HPDE6-E6E7 (cell line): ENCODE data around the gene RPUSD3.
"Not testable (repeated sequence)": the region's sequence is repeated elsewhere in the genome, so short reads cannot be mapped to it uniquely, and the experiment has no call there.

Experiments used
- DNase-seq: peaks from one replicate; pipeline ENCODE4 v3.0.0; 2011; ENCODE audit warnings: missing footprints; ENCODE audit errors: extremely low spot score

RPUSD3 gene

GRCh38 chr3:9843715-9844438, at the start of gene RPUSD3:
Gene RPUSD3, minus strand, starts transcription at chr3:9844008. Its CDS starts 18 bp downstream, at chr3:9843990.
- peak; percentile 82 for DNase-seq

GRCh38 chr3:9891072-9891622, 47.3 kb upstream of the RPUSD3 start:
- no peak for DNase-seq

DNA sequence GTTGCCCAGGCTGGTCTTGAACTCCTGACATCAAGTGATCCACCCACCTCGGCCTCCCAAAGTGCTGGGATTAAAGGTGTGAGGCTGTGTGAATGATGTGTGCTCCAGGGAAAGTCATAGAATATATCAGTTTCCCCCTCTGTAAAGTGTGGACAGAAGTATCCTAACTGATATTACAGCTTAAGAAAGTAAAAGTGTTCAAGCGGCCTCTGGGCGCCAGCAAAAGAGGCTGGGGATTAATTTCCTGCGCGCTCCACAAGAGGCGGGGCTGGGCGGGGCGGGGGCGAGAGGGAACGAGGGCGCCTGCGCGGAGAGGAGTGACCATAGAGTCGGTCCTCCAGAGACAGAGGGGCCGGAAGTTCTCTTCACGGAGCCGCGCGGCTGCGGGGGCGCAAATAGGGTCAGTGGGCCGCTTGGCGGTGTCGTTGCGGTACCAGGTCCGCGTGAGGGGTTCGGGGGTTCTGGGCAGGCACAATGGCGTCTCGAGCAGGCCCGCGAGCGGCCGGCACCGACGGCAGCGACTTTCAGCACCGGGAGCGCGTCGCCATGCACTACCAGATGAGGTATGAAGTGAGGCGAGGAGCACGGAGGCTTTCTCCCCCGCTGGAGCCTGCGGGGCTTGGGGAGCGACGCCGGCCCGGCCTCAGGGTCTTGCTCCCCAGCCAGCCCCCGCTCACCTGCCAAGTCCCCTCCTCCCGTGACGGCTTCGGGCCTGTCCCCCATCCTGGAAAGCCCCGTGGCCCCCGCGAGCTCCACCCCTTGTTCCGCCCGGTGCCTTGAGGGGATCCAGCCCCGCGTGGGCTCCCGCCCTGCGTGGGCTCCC, 46.7 kb upstream of the RPUSD3 start, which contains the start of gene JAGN1:
TSS of gene JAGN1 (plus strand) at position 362 of the 823 bp plus-strand sequence. CDS start at position 475, 113 bp downstream.
- DNase-seq, result peak; percentile 48

GRCh38 chr3:9889405-9889804, 45.6 kb upstream of the RPUSD3 start:
- DNase-seq, result no peak

DNA sequence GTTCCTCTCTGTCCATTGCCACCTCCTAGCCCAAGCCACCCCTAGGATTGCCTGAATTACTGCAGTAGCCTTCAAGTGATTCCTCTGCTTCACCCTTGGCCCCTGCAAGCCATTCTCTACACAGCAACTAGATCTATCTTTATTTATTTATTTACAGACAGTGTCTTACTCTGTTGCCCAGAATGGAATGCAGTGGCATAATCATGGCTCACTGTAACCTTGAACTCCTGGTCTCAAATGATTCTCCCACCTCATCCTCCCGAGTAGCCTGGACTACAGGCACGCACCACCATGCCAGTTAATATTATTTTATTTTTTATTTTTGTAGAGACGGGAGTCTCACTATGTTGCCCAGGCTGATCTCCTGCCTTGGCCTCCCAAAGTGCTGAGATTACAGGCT, 44.7 kb upstream of the RPUSD3 start:
- DNase-seq, result no peak

DNA sequence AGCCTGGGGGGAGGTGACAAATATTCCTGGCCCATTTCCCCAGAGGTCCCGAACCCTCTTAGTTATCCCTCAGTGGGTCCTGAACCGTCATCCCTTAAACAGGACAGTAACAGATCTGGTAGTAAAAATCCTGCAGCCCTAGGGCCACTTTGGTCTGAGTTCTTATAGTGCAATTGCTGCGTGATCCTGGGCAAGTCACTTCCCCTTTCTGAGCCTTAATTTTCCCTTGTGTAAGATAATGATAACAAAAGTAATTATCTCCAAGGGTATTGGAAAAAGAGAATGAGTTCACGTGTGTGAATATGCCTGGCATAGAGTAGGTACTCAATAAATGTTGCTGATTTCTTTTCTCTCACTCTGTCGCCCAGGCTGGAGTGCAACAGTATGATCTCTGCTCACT, 43.7 kb upstream of the RPUSD3 start:
- no peak for DNase-seq

- no peak for DNase-seq
Observed at GRCh38 chr3:9886328-9886727, 42.5 kb upstream of the RPUSD3 start.

- DNase-seq, result peak; percentile 51
Observed at GRCh38 chr3:9884555-9885165, 40.9 kb upstream of the RPUSD3 start.

DNA sequence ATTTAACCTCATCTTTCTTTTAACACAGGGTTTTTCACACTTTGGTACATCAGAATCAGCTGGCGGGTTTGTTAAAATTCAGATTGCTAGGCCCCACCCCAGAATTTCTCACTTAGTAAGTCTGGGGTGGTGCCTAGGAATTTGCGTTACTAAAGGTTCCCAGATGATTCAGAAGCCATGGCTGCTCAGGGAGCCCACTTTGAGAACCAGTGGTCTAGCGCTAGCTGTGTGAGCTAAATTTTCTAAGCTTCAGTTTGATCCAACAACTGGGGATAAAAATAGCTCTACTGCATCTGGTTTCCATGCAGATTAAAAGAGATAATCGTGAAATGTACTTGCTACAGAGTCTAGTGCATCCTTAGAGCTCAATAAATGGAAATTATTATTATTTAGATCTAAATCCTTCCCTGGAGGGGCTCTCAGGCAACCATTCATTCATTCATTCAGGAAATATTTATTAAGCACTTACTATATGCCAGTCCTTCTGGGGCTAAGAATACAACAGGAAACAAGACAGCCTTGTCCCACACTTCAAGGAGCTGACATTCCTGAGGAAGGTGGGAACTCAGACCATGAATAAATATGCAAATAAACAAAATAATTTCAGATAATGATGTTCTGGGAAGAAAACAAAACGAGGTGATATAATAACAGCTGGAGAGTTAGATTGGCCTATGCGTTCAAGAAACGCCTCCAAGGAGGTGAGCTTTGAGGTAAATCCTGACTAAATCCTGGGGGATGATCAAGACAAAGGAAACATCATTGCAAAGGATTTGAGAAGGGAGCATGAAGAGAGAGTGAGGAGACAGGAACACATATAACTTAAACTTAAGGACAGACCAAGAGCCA, 40.1 kb upstream of the RPUSD3 start:
- DNase-seq, result no peak

DNA sequence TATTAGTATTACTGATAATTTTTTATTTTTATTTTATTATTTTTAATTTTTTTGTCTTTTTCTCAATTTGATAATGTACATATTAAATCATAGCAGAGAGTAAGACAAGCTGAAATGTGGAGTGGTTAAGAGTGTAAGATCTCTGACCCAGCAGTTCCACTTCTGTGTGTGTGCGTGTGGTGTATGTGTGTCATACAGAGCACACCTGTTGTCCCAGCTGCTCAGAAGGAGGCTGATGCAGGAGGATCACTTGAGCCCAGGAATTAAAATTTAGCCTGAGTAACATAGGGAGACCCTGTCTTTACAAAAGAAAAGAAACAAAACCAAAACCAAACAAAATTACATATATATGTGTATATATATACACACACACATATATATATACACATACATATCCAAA, 37.6 kb upstream of the RPUSD3 start:
- DNase-seq, result no peak

DNA sequence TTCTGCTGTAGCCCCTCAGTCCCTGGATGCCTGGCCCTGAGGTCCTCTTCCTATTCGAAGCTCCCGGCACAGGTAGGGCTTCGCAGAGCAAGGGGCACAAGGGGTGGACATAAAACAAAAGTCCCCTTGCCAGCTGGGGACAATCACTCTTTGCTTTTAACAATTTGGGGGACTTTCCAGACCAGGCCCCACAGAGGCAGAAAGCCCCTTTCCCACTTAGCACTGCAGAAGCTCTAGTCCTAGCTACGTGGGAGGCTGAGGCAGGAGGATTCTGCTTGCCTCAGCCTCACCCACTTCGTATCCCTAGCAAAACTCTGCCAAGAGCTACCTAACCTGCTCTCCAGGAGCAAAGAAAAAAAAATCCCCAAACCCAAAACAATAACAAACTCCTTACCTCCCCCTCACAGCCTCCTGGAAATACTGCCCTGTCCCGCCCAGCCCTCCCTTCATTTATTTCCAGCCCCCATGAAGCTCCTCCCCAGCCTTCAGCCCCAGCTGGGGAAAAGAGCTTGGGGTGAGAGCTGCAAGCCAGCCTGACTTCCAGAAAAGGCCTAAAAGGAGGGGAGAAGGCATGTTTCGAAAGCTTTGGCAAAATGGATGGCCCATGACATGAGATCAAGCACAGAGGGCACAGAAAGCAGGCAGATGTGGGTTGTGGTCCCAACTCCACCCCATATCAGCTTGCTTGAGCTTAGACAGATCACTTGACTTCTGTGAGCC, 36.2 kb upstream of the RPUSD3 start, which contains the start of gene CIDEC:
TSS of gene CIDEC (minus strand) at position 424 of the 720 bp plus-strand sequence. CDS start 1,767 bp downstream, outside the sequence.
- no peak for DNase-seq

- no peak for DNase-seq
Observed at GRCh38 chr3:9878700-9879099, 34.9 kb upstream of the RPUSD3 start.

DNA sequence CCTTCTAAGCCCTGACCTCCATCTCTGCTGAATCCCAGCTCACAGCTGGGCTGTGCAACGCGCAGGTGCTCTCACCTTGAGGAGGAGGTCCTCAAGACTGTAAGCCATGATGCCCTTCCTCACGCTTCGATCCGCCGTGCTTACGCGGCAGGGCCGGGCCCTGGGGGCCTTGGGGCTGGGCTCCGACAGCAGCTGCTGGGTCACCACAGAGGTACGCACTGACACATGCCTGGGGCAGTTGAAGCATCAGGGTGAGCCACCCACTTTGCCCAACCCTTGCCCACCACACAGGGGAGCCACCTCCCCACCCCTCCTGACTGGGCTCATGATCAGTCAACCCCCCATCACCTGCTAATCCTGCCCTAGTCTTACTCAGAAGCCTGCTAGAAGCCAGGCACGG, 33.2 kb upstream of the RPUSD3 start:
- DNase-seq, result no peak

DNA sequence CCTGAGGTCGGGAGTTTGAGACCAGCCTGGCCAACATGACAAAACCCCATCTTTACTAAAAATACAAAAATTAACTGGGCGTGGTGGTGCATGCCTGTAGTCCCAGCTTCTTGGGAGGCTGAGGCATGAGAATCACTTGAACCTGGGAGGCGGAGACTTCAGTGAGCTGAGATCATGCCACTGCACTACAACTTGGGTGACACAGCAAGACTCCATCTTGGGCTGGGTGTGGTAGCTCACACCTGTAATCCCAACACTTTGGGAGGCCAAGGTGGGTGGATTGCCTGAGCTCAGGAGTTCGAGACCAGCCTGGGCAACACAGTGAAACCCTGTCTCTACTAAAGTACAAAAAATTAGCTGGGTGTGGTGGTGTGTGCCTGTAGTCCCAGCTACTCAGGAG, 32.4 kb upstream of the RPUSD3 start:
- DNase-seq, result not testable (repeated sequence)

- no peak for DNase-seq
Observed at GRCh38 chr3:9875448-9875847, 31.6 kb upstream of the RPUSD3 start.

- DNase-seq, result not testable (repeated sequence)
Observed at GRCh38 chr3:9872067-9872466, 28.3 kb upstream of the RPUSD3 start.

GRCh38 chr3:9870978-9871377, 27.2 kb upstream of the RPUSD3 start:
- no peak for DNase-seq

DNA sequence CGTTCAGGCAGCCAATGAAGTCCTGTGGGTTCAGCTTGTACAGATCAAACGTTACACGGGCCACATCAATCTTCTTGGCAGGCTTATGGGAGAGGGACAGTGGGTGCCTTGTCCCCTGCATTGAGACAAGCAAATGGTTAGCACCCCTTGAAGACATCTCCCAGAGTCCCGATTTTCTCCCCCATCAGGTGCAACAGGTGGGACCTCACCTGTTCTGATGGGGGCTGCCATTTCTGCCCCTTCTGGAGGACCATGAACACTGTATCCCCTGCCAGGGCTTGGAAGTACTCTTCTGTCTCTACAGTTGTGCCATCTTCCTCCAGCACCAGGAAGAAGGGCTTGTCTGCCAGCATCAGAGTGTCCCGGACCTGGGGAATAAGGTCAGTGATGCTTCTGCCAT, 26.1 kb upstream of the RPUSD3 start:
- no peak for DNase-seq

GRCh38 chr3:9867106-9867505, 23.3 kb upstream of the RPUSD3 start:
- no peak for DNase-seq

- no peak for DNase-seq
Observed at GRCh38 chr3:9866639-9867038, 22.8 kb upstream of the RPUSD3 start.
